GM19438 (cell line): Measurements from ENCODE around the gene UNC5B.
"Not testable (repeated sequence)": the region's sequence is repeated elsewhere in the genome, so short reads cannot be mapped to it uniquely, and the experiment has no call there.

Source experiments
- ATAC-seq: cut with Tn5 transposase; IDR thresholded peaks from one replicate; pipeline ENCODE4 v1.9.1; 2021; ENCODE audit warnings: low read depth; ENCODE audit not compliant: unreplicated experiment

Gene UNC5B

DNA sequence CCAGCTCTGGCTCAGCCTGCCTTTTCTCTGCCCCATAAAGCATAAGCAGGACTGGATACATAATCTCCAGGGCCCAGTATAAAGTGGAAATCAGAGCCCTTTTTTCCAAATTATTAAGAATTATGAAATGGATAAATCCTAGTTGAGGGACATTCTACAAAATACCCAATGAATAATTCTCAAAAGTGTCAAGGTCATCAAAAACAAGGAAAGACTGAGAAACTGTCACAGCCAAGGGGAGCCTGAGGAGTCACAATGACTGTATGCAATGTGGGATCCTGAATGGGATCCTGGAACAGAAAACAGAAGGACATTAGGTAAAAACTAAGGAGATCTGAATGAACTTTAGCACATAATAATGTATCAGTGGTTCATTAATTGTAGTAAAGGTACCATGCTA, 4.8 kb upstream of the UNC5B start:
- ATAC-seq, result no peak

- no peak for ATAC-seq
Measured at GRCh38 chr10:71209352-71209715, 3.0 kb upstream of the UNC5B start.

DNA sequence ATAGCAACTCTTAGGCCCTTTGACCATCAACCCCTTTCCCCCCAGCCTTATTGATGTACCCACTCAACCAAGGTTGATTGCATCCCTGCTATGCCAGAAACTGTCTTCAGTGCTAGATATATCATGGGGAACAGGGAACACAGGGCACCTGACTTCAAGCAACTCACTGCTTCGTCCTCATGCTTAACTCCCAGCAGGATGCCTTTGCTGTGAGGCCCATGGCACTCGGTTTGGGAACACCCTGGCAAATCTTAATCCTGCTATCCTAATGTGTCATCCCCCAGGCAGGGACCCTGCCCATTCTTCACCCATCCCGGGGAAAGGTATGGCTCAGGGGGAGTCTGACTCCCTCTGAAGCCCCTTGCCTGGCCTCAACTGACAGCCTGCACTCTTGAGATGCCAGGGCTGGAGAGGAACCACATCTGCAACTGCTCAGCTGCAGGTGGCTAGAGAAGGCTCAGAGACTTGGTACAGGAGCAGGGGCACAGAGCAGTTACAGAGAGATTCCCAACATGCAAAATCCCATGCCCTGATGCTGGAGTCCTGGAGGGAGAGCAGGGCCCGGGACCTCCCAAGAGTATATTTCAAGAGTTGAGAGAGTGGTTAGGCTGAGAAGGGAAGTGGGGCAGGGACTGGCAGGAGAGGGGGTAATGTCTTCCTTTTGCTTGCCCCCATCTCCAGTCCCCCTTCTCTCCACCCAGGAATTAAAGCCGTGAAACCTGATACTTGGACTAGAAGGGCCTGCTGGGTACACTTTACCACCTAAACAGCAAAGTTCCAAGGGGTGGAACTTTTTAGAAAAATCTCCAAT, 2.4 kb upstream of the UNC5B start:
- no peak for ATAC-seq

- no peak for ATAC-seq
Measured at GRCh38 chr10:71210542-71210871, 1.9 kb upstream of the UNC5B start.

DNA sequence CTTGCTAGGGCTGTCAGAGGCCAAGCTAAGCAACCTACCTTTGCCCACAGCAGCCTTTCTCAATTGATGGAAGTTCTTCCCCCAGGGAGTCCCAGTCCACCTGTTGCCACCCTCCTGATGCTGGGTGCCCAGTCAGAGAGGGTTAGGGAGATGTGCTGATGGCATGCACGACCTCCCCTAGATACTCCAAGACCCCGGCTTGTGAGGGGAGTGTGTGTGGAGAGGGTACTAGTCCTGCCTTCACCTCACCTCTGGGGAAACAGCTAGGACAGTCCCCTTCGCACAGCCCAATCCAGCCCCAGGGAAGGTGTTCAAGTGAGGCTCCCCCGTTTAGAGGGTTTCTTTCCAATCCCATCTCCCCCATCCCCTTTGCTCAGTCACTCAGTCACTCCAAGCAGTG, 1.3 kb upstream of the UNC5B start:
- ATAC-seq, result no peak

DNA sequence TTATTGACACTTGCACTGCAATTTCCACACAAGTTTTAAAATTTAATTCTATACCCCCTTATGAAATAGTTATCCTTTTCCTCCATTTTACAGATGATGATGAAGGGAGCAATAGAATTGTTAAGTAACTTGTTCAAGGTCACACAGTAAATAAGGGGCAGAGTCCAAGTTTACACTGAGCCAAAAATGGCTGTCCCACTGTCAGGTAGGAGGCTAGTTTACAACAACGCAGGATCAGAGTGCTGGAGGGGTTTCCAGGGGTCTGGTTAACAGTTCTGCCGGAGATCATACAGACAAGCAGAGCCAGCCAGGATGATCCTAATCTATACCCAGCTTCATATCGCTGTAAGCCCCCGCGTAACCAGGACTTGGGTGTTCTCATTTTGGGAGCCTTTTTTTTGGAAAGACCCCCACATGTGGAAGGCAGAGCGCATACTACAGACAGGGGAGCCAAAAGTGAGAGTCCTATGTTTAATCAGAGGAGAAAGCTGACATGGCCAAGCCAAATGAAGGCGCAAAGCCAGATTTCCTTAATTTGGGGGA, 524 bp upstream of the UNC5B start:
- no peak for ATAC-seq

DNA sequence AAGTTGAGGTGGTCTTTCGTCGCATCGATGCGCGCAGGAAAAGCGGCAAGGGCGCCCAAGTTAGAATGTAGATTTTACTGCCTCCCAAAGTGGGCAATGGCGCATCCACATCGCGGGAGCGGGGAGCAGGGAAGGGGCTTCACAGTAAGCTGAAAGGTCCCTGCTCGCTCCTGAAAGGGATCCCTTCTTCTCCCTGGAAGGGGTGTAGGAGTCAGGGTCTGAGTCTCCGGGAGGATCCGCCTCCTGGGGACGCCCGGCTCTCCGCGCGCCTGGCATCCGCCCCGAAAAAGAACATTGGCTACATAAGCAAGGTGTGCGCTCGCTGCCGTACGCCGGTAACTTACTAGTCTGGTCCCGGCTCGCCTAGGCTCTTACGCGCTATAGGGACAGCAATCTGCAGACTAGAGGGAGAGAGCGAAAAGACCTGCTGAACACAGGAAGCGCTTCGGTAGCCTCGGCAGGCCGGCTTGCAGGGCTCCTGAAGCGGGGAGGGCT, 804 bp downstream of the UNC5B start:
- ATAC-seq, result no peak

GRCh38 chr10:71213761-71214440, 1.5 kb downstream of the UNC5B start:
- ATAC-seq, result no peak

- ATAC-seq, result no peak
Measured at GRCh38 chr10:71214641-71215559, 2.5 kb downstream of the UNC5B start.

DNA sequence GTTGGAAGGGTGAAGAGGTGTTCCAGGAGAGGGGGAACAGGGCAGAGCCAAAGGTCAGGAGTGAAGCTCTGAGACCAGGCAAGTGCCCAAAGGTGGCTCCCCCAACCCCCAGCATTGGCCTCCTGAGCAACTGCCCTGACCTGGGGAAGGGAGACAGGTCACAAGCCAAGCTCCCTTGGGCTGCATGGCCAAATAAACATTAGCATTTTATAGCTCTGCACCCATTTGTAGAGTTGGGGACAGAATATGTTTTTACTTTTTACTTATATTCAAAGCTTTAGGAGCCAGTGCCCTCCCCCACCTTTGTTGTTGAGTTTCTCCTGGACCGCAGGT, 4.0 kb downstream of the UNC5B start:
- ATAC-seq, result no peak

GRCh38 chr10:71216751-71217265, 4.4 kb downstream of the UNC5B start:
- ATAC-seq, result no peak

DNA sequence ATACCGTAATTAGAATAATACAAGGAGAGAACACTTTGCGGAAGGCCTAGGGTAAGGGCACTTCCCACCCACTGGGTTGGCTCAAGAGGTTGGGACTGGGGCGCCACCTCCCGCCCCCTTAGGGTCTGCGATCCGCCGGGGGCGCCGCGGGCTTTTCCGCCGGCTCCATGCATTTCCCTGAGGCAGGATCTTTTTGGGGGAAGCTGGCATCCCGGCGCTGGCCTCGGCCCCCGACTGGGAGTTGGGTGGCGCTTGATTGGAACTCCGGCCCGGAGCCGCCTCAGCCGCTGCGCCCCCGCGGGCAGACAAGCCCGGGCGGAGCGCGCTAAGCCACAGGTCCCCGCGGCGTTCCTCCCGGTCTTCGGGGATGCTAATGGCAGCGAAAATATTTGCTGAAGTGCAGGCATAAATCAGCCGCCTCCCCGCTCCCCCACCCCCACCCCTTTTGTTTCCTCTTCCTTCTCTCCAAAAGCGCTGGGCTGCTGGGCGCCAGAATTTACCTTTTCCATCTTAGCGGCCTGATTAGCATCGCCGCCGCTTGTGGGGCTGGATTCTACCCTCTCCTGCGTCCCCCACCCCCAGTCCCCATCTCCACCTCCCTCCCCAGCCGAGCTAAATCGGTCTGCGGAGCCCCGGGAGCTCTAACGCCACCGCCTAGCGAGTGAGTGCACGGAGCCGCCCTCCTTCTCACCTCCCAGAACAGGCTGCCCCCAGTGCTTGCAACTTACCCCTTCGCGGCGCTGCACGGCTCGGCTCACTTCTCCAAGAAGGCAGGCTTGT, 5.1 kb downstream of the UNC5B start:
- no peak for ATAC-seq

GRCh38 chr10:71218046-71218650, 5.8 kb downstream of the UNC5B start:
- no peak for ATAC-seq

GRCh38 chr10:71218651-71219050, 6.3 kb downstream of the UNC5B start:
- ATAC-seq, result no peak

DNA sequence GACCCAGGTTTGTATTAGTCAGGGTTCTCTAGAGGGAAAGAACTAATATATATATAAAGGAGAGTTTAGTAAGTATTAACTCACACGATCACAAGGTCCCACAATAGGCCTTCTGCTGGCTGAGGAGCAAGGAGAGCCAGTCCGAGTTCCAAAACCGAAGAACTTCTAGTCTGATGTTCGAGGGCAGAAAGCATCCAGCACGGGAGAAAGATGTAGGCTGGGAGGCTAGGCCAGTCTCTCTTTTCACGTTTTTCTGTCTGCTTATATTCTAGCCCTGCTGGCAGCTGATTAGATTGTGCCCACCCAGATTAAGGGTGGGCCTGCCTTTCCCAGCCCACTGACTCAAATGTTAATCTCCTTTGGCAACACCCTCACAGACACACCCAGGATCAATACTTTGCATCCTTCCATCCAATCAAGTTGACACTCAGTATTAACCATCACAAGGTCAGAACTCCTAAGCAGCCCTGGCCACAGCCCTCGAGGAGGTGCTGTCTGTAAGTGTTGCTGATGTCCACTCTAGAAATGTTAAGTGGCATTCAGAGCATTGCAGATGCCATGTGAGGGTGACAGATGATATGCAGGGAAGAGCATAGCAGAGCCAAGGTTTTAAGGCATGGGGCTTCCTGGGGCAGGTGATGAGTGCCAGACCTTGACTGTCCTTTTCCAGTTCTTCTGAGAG, 7.0 kb downstream of the UNC5B start:
- ATAC-seq, result not testable (repeated sequence)

GRCh38 chr10:71219918-71220688, 7.7 kb downstream of the UNC5B start:
- no peak for ATAC-seq

- no peak for ATAC-seq
Measured at GRCh38 chr10:71220689-71221540, 8.5 kb downstream of the UNC5B start.
